Measurements from ENCODE around the gene ZNF750.

- TF ChIP-seq POLR2A (IDR thresholded peaks at IDR 0.05) (no peak), CTCF (IDR thresholded peaks at IDR 0.05 in 8 of 11, conservative IDR thresholded peaks at IDR 0.05 in 3 of 11) (no peak)
These were observed 33.7 kb upstream of the ZNF750 start for GRCh38 chr17:82873521-82873920.

Measured in spleen (tissue), 7 donors.